Measurements from ENCODE around the gene TCL1A. TPM values are rescaled to one million over a fixed set of nuclear protein-coding genes. Genes with fewer than 3 reads are reported as not detected.
"Not testable (repeated sequence)": the region's sequence is repeated elsewhere in the genome, so short reads cannot be mapped to it uniquely, and the experiment has no call there.

The TCL1A gene
- polyA plus RNA-seq, 4 donors = 0.72 to 2.5 (median 1.1) TPM

DNA sequence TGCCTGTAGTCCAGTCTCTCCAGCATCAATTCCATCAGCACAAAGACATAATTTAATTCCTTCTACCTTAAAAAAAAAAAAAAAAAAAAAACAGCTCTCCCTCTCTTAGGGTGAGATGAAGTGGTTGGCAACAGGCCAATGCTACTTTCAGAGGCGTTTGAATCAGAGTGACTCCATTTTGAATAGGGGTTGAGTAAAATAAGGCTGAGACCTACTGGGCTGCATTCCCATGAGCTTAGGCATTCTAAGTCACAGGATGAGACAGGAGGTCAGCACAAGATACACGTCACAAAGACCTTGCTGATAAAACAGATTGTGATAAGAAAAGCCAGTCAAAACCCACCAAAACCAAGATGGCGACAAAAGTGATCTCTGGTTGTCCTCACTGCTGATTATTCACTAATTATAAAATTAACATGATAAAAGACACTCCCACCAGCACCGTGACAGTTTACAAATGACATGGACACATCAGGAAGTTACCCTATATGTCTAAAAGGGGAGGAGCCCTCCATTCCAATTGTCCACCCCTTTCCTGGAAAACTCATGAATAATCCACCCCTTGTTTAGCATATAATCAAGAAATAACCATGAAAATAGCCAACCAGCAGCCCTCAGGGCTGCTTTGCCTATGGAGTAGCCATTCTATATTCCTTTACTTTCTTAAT lies 34.6 kb downstream of the TCL1A start:
- DNase-seq (ENCODE audit: low read depth in 4 of 4, low spot score in 3 of 4) = no peak

GRCh38 chr14:95677179-95677835 lies 36.6 kb downstream of the TCL1A start:
- DNase-seq (ENCODE audit: low read depth in 4 of 4, low spot score in 3 of 4) = no peak

- DNase-seq (ENCODE audit: low read depth in 4 of 4, low spot score in 3 of 4) = no peak
Observed at GRCh38 chr14:95675486-95675885, 38.4 kb downstream of the TCL1A start.

DNA sequence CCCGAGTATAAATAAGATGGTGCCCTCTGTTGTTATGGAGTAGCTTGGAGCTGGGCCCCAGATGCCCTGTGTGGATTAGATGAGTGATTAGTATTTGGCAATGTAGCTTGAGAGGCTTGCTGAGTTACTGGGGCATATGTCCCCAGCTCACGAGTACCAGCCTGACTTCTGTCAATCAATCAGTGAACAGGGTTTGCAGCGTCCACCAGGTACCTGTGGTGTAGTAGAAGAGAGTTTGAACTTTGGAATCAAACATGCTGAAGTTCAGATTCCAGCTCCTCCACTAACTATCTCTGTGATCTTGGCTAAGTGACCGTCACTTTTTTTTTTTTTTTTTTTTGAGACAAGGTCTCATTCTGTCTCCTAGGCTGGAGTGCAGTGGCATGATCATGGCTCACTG lies 39.3 kb downstream of the TCL1A start:
- no peak for DNase-seq (ENCODE audit: low read depth in 4 of 4, low spot score in 3 of 4)

DNA sequence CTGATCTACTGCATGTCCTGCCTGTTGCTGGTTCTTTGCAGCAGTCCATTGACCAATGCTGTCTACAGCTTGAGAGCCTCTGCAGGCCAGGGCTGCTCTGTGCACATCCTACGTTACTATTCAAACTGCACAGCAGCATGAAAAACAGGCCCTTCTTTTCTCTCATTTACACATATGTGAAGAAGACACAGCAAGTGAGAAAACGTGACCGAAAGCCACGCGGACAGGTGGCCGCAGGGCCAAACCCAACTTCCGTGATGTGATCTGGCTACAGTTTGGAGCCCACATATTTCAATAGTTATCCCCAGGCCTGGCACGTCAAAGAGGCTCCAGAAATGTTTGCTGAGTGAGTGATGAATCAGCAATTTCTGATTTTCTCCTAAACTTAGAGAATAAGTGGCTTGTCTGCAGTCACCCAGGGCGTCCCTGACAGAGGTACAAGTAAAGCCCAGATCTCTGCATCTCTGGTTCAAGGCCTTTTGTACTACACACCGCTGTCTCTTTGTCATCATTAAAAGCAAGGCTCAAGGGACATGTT lies 45.6 kb downstream of the TCL1A start:
- no peak for DNase-seq (ENCODE audit: low read depth in 4 of 4, low spot score in 3 of 4)

- DNase-seq (ENCODE audit: low read depth in 4 of 4, low spot score in 3 of 4) = no peak
Observed at GRCh38 chr14:95667249-95667693, 46.7 kb downstream of the TCL1A start.

DNA sequence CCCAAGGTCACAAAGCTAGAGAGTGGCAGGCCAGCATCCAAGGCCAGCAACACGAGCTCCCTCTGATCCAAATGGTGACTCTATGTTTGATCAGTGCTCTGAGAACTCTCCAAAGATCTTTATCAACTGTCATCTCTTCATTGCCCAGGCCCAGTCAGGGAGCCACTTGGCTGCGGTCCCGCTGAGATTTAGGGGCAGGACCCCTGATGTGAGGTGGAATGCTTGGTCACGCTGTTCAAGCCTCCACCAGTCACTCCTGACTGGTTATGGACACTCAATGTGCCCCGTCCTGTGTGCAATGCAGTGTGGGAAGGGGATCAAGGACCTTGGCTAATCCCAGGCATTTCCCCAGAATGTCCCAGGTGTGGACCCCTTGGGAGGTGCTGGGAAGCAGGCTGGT lies 47.5 kb downstream of the TCL1A start:
- no peak for DNase-seq (ENCODE audit: low read depth in 4 of 4, low spot score in 3 of 4)

- DNase-seq (ENCODE audit: low read depth in 4 of 4, low spot score in 3 of 4) = not testable (repeated sequence)
Observed at GRCh38 chr14:95665530-95665929, 48.4 kb downstream of the TCL1A start.

DNA sequence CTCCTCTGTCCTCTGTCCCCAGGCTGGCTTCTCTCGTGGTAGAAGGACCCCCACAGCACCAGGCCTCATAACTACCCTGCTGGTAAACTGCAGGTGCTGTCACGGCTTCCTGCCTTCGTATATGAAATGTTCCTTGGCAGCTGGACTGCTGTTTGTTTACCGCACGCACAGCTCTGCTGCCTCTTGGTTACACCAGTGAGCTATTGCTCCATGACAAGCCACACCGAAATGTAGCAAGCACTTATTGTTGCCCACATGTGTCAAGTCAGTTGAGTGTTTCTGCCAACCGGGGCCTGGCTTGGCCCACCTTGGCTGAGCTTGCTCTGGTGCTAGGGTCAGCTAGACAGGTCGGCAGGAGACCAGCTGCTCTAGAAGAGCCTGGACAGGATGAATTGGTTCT lies 49.4 kb downstream of the TCL1A start:
- no peak for DNase-seq (ENCODE audit: low read depth in 4 of 4, low spot score in 3 of 4)

- DNase-seq (ENCODE audit: low read depth in 4 of 4, low spot score in 3 of 4) = no peak
Observed at GRCh38 chr14:95664066-95664465, 49.9 kb downstream of the TCL1A start.

DNA sequence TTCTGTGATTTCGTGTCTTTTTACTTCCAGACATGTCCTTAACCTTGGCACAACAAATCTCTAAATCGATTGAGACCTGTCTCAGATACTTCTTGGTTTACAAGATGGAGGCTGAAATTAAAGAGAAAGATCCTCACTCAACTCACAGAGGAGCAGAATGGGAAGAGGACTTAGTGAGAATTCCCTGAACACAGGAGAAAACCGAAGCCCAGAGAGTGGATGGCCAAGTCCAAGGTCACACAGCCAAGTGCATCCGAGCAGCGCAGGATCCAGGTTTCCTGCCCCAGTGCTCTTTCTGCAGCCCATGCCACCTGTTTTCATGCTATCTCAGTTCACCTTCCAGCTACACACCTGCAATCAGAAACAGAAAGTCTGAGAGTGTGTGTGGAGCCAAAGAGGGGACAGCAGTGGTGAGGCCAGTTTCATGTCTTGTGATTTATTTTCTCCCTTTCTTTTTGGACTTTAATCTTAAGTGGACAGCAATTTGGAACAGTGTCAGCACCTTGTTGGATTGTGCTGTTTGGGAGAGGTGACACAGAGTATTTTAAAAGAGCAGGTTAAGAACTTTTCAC lies 50.6 kb downstream of the TCL1A start:
- DNase-seq (ENCODE audit: low read depth in 4 of 4, low spot score in 3 of 4) = no peak

DNA sequence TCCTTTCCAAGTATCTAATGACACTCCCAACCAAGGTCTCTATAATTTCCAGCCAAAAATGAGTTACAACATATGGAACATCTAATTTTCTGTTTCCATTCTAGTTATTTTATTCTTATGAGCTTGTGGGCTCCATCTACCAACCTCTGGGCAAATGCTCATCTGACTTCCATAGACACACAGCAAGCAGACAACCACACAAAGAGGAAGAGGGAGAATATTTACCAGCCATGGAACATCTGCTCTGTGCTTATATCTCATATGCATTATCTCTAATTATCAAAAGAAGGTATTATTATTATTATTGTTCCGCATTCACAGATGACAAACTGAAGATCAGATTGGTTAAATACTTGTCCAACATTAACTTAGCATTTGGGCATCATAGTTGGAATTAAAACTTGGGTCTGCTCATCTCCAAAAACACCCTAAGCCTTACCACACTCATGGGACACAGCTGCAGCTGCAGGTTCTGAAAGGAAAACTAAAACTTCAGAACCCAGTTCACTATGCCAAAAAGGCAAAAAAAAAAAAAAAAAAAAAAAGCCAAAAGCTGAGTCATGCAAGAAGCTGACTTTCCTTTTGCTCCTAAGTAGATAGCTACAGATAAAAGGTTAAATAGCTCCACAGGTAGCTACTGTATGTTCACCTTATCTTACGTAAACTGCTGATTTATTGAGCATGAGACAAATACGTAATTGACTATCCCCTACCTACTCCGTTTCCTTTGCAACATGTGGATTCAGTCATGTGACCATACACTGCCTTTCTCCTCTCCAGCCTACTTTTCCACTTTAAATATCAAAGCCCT lies 51.3 kb downstream of the TCL1A start:
- DNase-seq (ENCODE audit: low read depth in 4 of 4, low spot score in 3 of 4) = no peak

- DNase-seq (ENCODE audit: low read depth in 4 of 4, low spot score in 3 of 4) = no peak
Observed at GRCh38 chr14:95660651-95661515, 53.0 kb downstream of the TCL1A start.

- DNase-seq (ENCODE audit: low read depth in 4 of 4, low spot score in 3 of 4) = no peak
Observed at GRCh38 chr14:95659990-95660385, 53.9 kb downstream of the TCL1A start.

Other genes with a start within 250 kb of the TCL1A start
- gene SYNE3, start 197.5 kb downstream of the TCL1A start, polyA plus RNA-seq (ENCODE audit: insufficient read length in 4 of 4) = 1 to 10 TPM; 1.9 to 6.1 (median 2.2) TPM
- 10 to 100 TPM; 70.2 to 95.1 (median 76.7) TPM for gene GLRX5, start 179.1 kb downstream of the TCL1A start, polyA plus RNA-seq (ENCODE audit: insufficient read length in 4 of 4)
- 1 to 10 TPM in 1 of 4 donors, under 1 TPM in 2, not detected in 1; 0.20 to 1.0 (median 0.38) TPM for gene TCL1B, start 27.7 kb downstream of the TCL1A start, polyA plus RNA-seq (ENCODE audit: insufficient read length in 4 of 4)
- 1 to 10 TPM in 1 of 4 donors, under 1 TPM in 3; 0.40 to 4.0 (median 0.48) TPM for gene TUNAR, start 162.7 kb upstream of the TCL1A start, polyA plus RNA-seq (ENCODE audit: insufficient read length in 4 of 4)